CD14-positive monocyte (primary cell): ENCODE results near the gene CNTFR. TPM values are rescaled to one million over a fixed set of nuclear protein-coding genes. Genes with fewer than 3 reads are reported as not detected.

Experiments used
- DNase-seq, 3 donors: peaks; one replicate each; pipeline ENCODE4 v3.0.0-alpha.2; 2011 to 2022
- H2AFZ ChIP-seq: 2 replicates; pipeline ENCODE4 v1.6.0; 2012; ENCODE audit warnings: mild to moderate bottlenecking, low read depth, low read length, inconsistent platforms; ENCODE audit not compliant: insufficient read depth, poor library complexity, severe bottlenecking
- H3K27ac ChIP-seq, 2 donors: 1 replicate in 1 of 2; 2 replicates in 1 of 2; pipeline ENCODE4 v1.5.1; 2012 to 2013; ENCODE audit warnings: low read length in 2 of 2, control low read depth in 1 of 2, inconsistent platforms in 1 of 2, low read depth in 1 of 2, mild to moderate bottlenecking in 1 of 2
- H3K27me3 ChIP-seq, 2 donors: one replicate each; pipeline versions ENCODE4 v1.6.0 to v1.6.1; 2011 to 2013; ENCODE audit warnings: low read length in 2 of 2; ENCODE audit not compliant: control insufficient read depth in 2 of 2, insufficient read depth in 2 of 2
- H3K36me3 ChIP-seq, 2 donors: replicated peaks in 1 of 2; 1 replicate in 1 of 2; 2 replicates in 1 of 2; pipeline versions ENCODE4 v1.5.1 to v1.6.1; 2012 to 2013; ENCODE audit warnings: low read length in 2 of 2, control low read depth in 1 of 2, inconsistent platforms in 1 of 2, mild to moderate bottlenecking in 1 of 2; ENCODE audit not compliant: insufficient read depth in 2 of 2, control insufficient read depth in 1 of 2
- H3K4me1 ChIP-seq, 2 donors: 1 replicate in 1 of 2; 2 replicates in 1 of 2; pipeline versions ENCODE4 v1.5.1 to v1.6.1; 2012 to 2013; ENCODE audit warnings: low read length in 2 of 2, control low read depth in 1 of 2, inconsistent platforms in 1 of 2, mild to moderate bottlenecking in 1 of 2, moderate library complexity in 1 of 2; ENCODE audit not compliant: insufficient read depth in 2 of 2, control insufficient read depth in 1 of 2
- H3K4me2 ChIP-seq: replicated peaks from 2 replicates; pipeline ENCODE3; 2012; ENCODE audit warnings: low read length, moderate library complexity, mild to moderate bottlenecking; ENCODE audit not compliant: poor library complexity, severe bottlenecking; ENCODE audit errors: extremely low read depth
- H3K4me3 ChIP-seq, 3 experiments: fragments of 200-600 bp in 1 of 3; sonication (generic) in 1 of 3; replicated peaks in 1 of 3; 1 replicate in 2 of 3; 2 replicates in 1 of 3; pipeline ENCODE4 v1.5.1; 2011 to 2013; ENCODE audit warnings: low read length in 3 of 3, mild to moderate bottlenecking in 3 of 3, control low read depth in 2 of 3, low read depth in 2 of 3, inconsistent platforms in 1 of 3, moderate library complexity in 1 of 3
- H3K79me2 ChIP-seq: 2 replicates; pipeline ENCODE4 v1.6.0; 2012; ENCODE audit warnings: mild to moderate bottlenecking, control low read depth, inconsistent platforms, low read length, moderate library complexity; ENCODE audit not compliant: insufficient read depth
- H3K9ac ChIP-seq: 2 replicates; pipeline ENCODE4 v1.6.0; 2017; ENCODE audit warnings: low read length, mild to moderate bottlenecking; ENCODE audit not compliant: insufficient read depth, poor library complexity, severe bottlenecking
- H3K9me3 ChIP-seq, 2 donors: replicated peaks in 1 of 2; 1 replicate in 1 of 2; 2 replicates in 1 of 2; pipeline versions ENCODE4 v1.5.1 to v1.6.1; 2012 to 2013; ENCODE audit warnings: low read length in 2 of 2, control low read depth in 1 of 2; ENCODE audit not compliant: control insufficient read depth in 1 of 2, insufficient read depth in 1 of 2
- H4K20me1 ChIP-seq: 2 replicates; pipeline ENCODE4 v1.6.0; 2012; ENCODE audit warnings: mild to moderate bottlenecking, low read length, control low read depth, moderate library complexity; ENCODE audit not compliant: insufficient read depth
- H3K27ac Mint-ChIP-seq, 7 donors: one replicate each; pipeline ENCODE4 v1.8.0; 2020; ENCODE audit warnings: mild to moderate bottlenecking in 7 of 7, mixed read lengths in 7 of 7, moderate library complexity in 6 of 7, inconsistent platforms in 2 of 7
- H3K27me3 Mint-ChIP-seq, 3 donors: one replicate each; pipeline ENCODE4 v1.8.0; 2021 to 2022; ENCODE audit warnings: low read depth in 3 of 3, mild to moderate bottlenecking in 3 of 3, mixed read lengths in 3 of 3, moderate library complexity in 3 of 3, inconsistent platforms in 1 of 3
- H3K36me3 Mint-ChIP-seq, 2 donors: one replicate each; pipeline ENCODE4 v1.8.0; 2020; ENCODE audit warnings: mixed read lengths in 2 of 2, inconsistent platforms in 1 of 2, mild to moderate bottlenecking in 1 of 2
- H3K4me1 Mint-ChIP-seq: one replicate; pipeline ENCODE4 v1.8.0; 2020; ENCODE audit warnings: mild to moderate bottlenecking, mixed read lengths
- H3K4me3 Mint-ChIP-seq, 2 donors: one replicate each; pipeline ENCODE4 v1.8.0; 2020; ENCODE audit warnings: mild to moderate bottlenecking in 2 of 2, mixed read lengths in 2 of 2, moderate library complexity in 1 of 2
- H3K9me3 Mint-ChIP-seq, 7 donors: one replicate each; pipeline ENCODE4 v1.8.0; 2020 to 2022; ENCODE audit warnings: mixed read lengths in 7 of 7, mild to moderate bottlenecking in 6 of 7, moderate library complexity in 6 of 7, inconsistent platforms in 2 of 7
- CTCF ChIP-seq: fragments of 200-600 bp; IDR thresholded peaks from one replicate; pipeline ENCODE4 v1.8.0; 2022; ENCODE audit warnings: antibody characterized with exemption, mild to moderate bottlenecking
- WGBS: methylation state at CpG from one replicate; pipeline ENCODE4 v1.1.5; 2013; ENCODE audit warnings: missing lambda C conversion rate; ENCODE audit not compliant: insufficient coverage; 5-methylcytosine and 5-hydroxymethylcytosine counted together
- intact Hi-C, 2 donors: fragments of 100-400 bp; cut with micrococcal nuclease; formaldehyde crosslinking; loops; one replicate each; pipeline versions ENCODE4 v1.15.0 to v1.15.1; 2023
- polyA plus RNA-seq, 3 donors: library from polyadenylated mRNA; depleted of rRNA in 1 of 3; unstranded in 2 of 3; stranded (reverse) in 1 of 3; fragments of 300-500 nt in 2 of 3; fragments of >200 nt in 1 of 3; fragmentation: Illumina TruSeq in 2 of 3; gene quantifications; 1 replicate in 2 of 3; 2 replicates in 1 of 3; pipeline ENCODE4 v1.2.3, GENCODE V29; 2012 to 2021

Gene CNTFR
- polyA plus RNA-seq, 3 donors, result not detected

GRCh38 chr9:34550016-34550680, 39.4 kb downstream of the CNTFR start:
- Histone ChIP-seq H3K9ac (no peak overlapping the region), H3K27ac (no peak overlapping the region), H3K4me1 (no peaks in the 10 kb centered on the region), H3K79me2 (no peaks in the 10 kb centered on the region), H3K4me2 (no peak overlapping the region), H4K20me1 (no peaks in the 10 kb centered on the region), H3K9me3 (no peaks in the 10 kb centered on the region), H2AFZ (no peak overlapping the region), H3K27me3 (no peaks in the 10 kb centered on the region), H3K4me3 (no peak overlapping the region), H3K36me3 (no peaks in the 10 kb centered on the region)
- H3K27ac Mint-ChIP-seq, result no peak overlapping the region
- intact Hi-C loops, result no loop called here
- no peak for DNase-seq
- H3K27me3 Mint-ChIP-seq, result peaks cover 3 to 22% (median 10%) of the 10 kb centered on the region in 3 donors
- H3K4me1 Mint-ChIP-seq, result no peaks in the 10 kb centered on the region
- no peaks in the 10 kb centered on the region for H3K36me3 Mint-ChIP-seq
- H3K4me3 Mint-ChIP-seq, result no peak overlapping the region
- TF ChIP-seq CTCF, result no peak
- 79% methylated on average over 4 of the region's 12 CpGs for WGBS
- no peaks in the 10 kb centered on the region for H3K9me3 Mint-ChIP-seq

- no peak for DNase-seq
- Histone ChIP-seq H3K36me3 (no peaks in the 10 kb centered on the region), H3K9ac (no peak overlapping the region), H3K79me2 (no peaks in the 10 kb centered on the region), H3K4me2 (no peak overlapping the region), H3K4me1 (no peaks in the 10 kb centered on the region), H3K4me3 (no peak overlapping the region), H3K27ac (no peak overlapping the region), H3K9me3 (no peaks in the 10 kb centered on the region), H2AFZ (no peak overlapping the region), H3K27me3 (no peaks in the 10 kb centered on the region), H4K20me1 (no peaks in the 10 kb centered on the region)
- Mint-ChIP-seq H3K9me3 (no peaks in the 10 kb centered on the region), H3K36me3 (no peaks in the 10 kb centered on the region), H3K4me1 (no peaks in the 10 kb centered on the region), H3K27ac (no peak overlapping the region), H3K27me3 (peaks cover 3 to 20% (median 12%) of the 10 kb centered on the region in 3 donors), H3K4me3 (no peak overlapping the region)
- TF ChIP-seq CTCF, result no peak
- 100% methylated on average over 2 of the region's 5 CpGs for WGBS
- intact Hi-C loops, result no loop called here
These were observed 40.2 kb downstream of the CNTFR start for GRCh38 chr9:34549407-34549732.
